ENCODE measurements around the gene MAPK8IP1.

DNA sequence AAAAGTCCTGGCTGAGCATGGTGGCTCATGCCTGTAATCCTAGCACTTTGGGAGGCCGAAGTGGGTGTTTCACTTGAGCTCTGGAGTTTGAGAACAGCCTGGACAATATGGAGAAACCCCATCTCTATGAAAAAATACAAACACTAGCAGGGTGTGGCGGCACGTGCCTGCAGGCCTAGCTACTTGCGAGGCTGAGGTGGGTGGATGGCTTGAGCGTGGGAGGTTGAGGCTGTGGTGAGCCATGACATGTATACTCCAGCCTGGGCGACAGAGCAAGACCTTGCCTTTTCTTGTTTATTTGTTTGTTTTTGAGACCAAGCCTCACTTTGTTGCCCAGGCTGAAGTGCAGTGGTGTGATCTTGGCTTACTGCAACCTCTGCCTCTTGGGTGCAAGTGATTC is 46.2 kb upstream of the MAPK8IP1 start:
- TF ChIP-seq, protein P1, sequence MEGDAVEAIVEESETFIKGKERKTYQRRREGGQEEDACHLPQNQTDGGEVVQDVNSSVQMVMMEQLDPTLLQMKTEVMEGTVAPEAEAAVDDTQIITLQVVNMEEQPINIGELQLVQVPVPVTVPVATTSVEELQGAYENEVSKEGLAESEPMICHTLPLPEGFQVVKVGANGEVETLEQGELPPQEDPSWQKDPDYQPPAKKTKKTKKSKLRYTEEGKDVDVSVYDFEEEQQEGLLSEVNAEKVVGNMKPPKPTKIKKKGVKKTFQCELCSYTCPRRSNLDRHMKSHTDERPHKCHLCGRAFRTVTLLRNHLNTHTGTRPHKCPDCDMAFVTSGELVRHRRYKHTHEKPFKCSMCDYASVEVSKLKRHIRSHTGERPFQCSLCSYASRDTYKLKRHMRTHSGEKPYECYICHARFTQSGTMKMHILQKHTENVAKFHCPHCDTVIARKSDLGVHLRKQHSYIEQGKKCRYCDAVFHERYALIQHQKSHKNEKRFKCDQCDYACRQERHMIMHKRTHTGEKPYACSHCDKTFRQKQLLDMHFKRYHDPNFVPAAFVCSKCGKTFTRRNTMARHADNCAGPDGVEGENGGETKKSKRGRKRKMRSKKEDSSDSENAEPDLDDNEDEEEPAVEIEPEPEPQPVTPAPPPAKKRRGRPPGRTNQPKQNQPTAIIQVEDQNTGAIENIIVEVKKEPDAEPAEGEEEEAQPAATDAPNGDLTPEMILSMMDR (IDR thresholded peaks at IDR 0.05) = no peak
- no peak for TF ChIP-seq EZH2 (IDR thresholded peaks at IDR 0.05)

All from neural progenitor cell (in vitro differentiated cells).